Kidney (tissue), 14 donors: ENCODE data around the gene GAGE13. TPM values are rescaled to one million over a fixed set of nuclear protein-coding genes. Genes with fewer than 3 reads are reported as not detected.
A peak's percentile ranks its signal among the peaks of the same experiment; 100 is the strongest.

Experiments used
- DNase-seq, 5 donors: peaks; one replicate each; pipeline ENCODE4 v3.0.0-alpha.2; 2013 to 2020
- FAIRE-seq: peaks from 2 replicates; lab custom pipeline; 2012; peaks lifted over from hg19 to GRCh38; lab: Jason Lieb, UNC
- H3K27ac ChIP-seq, 2 donors: one replicate each; pipeline ENCODE4 v1.7.0; 2013; ENCODE audit warnings: low read depth in 2 of 2, low read length in 2 of 2, inconsistent platforms in 1 of 2
- H3K27me3 ChIP-seq: one replicate; pipeline ENCODE4 v1.7.1; 2013; ENCODE audit warnings: low read length, inconsistent platforms; ENCODE audit not compliant: control insufficient read depth, insufficient read depth
- H3K36me3 ChIP-seq, 3 donors: one replicate each; pipeline versions ENCODE4 v1.7.0 to v1.7.1; 2013; ENCODE audit warnings: low read length in 3 of 3, control low read depth in 1 of 3, inconsistent platforms in 1 of 3; ENCODE audit not compliant: insufficient read depth in 3 of 3, control insufficient read depth in 2 of 3
- H3K4me1 ChIP-seq, 3 donors: one replicate each; pipeline versions ENCODE4 v1.7.0 to v1.7.1; 2013; ENCODE audit warnings: low read length in 3 of 3, inconsistent platforms in 1 of 3, low read depth in 1 of 3; ENCODE audit not compliant: control insufficient read depth in 2 of 3, insufficient read depth in 2 of 3
- H3K4me3 ChIP-seq, 3 donors: one replicate each; pipeline versions ENCODE4 v1.7.0 to v1.8.1; 2013; ENCODE audit warnings: low read length in 3 of 3, control low read depth in 1 of 3, inconsistent platforms in 1 of 3
- H3K9ac ChIP-seq, 3 donors: one replicate each; pipeline versions ENCODE4 v1.7.0 to v1.7.1; 2013; ENCODE audit warnings: low read length in 3 of 3, control low read depth in 1 of 3, inconsistent platforms in 1 of 3
- H3K9me3 ChIP-seq, 3 donors: one replicate each; pipeline versions ENCODE4 v1.7.0 to v1.7.1; 2013; ENCODE audit warnings: low read length in 3 of 3, control low read depth in 1 of 3, inconsistent platforms in 1 of 3; ENCODE audit not compliant: control insufficient read depth in 2 of 3, insufficient read depth in 1 of 3
- CTCF ChIP-seq: IDR thresholded peaks from 3 replicates; pipeline ENCODE4 v1.5.1; 2012; ENCODE audit warnings: mild to moderate bottlenecking, moderate library complexity, borderline replicate concordance; ENCODE audit not compliant: insufficient read depth; ENCODE audit errors: extremely low read depth
- intact Hi-C: fragments of 100-400 bp; cut with DNase I; formaldehyde crosslinking; loops from one replicate; pipeline ENCODE4 v1.11.1; 2022
- polyA plus RNA-seq: library from polyadenylated mRNA; stranded (reverse); fragments of 350-450 nt; fragmentation: Illumina TruSeq; extraction: RNeasy Lipid Tissue Mini Kit (QIAGEN cat#74804); gene quantifications from one replicate; pipeline ENCODE4 v1.2.3, GENCODE V29; 2014; ENCODE audit warnings: low read depth, low replicate concordance; ENCODE audit not compliant: insufficient read depth
- total RNA-seq: library from RNA; stranded (reverse); fragmentation: NEBNext Ultra II Directional; extraction: Animal tissue kit (Norgen Biotek cat#: 25700); gene quantifications from one replicate; pipeline ENCODE4 v1.2.1, GENCODE V29; 2021
- donor health status: control.
- donor health status: control.
- donor health status: control.
- donor health status: control.
- donor health status: control.
- donor health status: DM: yes; HTN: yes; CAD: no.
- donor health status: Normal renal cell carcinoma (clear cell type).

GAGE13 gene
- total and polyA plus RNA-seq, 2 donors from 2014 or later: not detected

GRCh38 chrX:49308604-49309269 is 22.6 kb upstream of the GAGE13 start:
- DNase-seq (peak in 2 of 5 donors; percentile 16 to 29), FAIRE-seq (no peak)
- no peak for TF ChIP-seq CTCF
- no peaks in the 10 kb centered on the region for H3K36me3 ChIP-seq
- H3K4me3 ChIP-seq: peak overlapping the region in 2 of 3 donors; percentile 48 to 49
- H3K27ac ChIP-seq: no peak overlapping the region
- no peaks in the 10 kb centered on the region for H3K9me3 ChIP-seq
- H3K9ac ChIP-seq: peak overlapping the region in 1 of 3 donors; percentile 28
- H3K27me3 ChIP-seq: no peaks in the 10 kb centered on the region
- intact Hi-C loops: no loop called here
- H3K4me1 ChIP-seq: no peaks in the 10 kb centered on the region

GRCh38 chrX:49309401-49309981 is 21.9 kb upstream of the GAGE13 start:
- intact Hi-C loops: no loop called here
- FAIRE-seq: peak; percentile 42

GRCh38 chrX:49310371-49310770 is 21.0 kb upstream of the GAGE13 start:
- FAIRE-seq (no peak), DNase-seq (no peak)
- intact Hi-C loops: no loop called here
- no peaks in the 10 kb centered on the region for H3K36me3 ChIP-seq
- peak overlapping the region in 1 of 3 donors; percentile 49 for H3K4me3 ChIP-seq
- no peak overlapping the region for H3K27ac ChIP-seq
- no peak overlapping the region for H3K9ac ChIP-seq
- TF ChIP-seq CTCF: no peak
- H3K9me3 ChIP-seq: no peaks in the 10 kb centered on the region
- H3K27me3 ChIP-seq: no peaks in the 10 kb centered on the region
- H3K4me1 ChIP-seq: no peaks in the 10 kb centered on the region

More at GRCh38 chrX:49309401-49309981, 21.9 kb upstream of the GAGE13 start:
- peak in 3 of 5 donors; percentile 28 to 72 (median 70) for DNase-seq
- H3K4me3 ChIP-seq: peak overlapping the region; percentile 34 to 49 (median 48)
- H3K9ac ChIP-seq: peak overlapping the region in 2 of 3 donors; percentile 28 to 41
- no peaks in the 10 kb centered on the region for H3K27me3 ChIP-seq
- H3K27ac ChIP-seq: peak overlapping the region; percentile 23 to 53
- no peak for TF ChIP-seq CTCF
- no peaks in the 10 kb centered on the region for H3K9me3 ChIP-seq
- no peaks in the 10 kb centered on the region for H3K36me3 ChIP-seq
- H3K4me1 ChIP-seq: no peaks in the 10 kb centered on the region
